Adipocyte (in vitro differentiated cells): ENCODE results near the gene RFC3.

ENCODE experiments used
- DNase-seq: peaks from one replicate; pipeline ENCODE4 v3.0.0-alpha.2; 2015; ENCODE audit warnings: low read depth
- H3K27me3 ChIP-seq: replicated peaks from 2 replicates; pipeline ENCODE4 v1.7.0; 2013; ENCODE audit warnings: mild to moderate bottlenecking, low read length, moderate library complexity; ENCODE audit not compliant: control insufficient read depth, insufficient read depth
- H3K36me3 ChIP-seq: 2 replicates; pipeline ENCODE4 v1.7.0; 2013; ENCODE audit warnings: low read length, mild to moderate bottlenecking, moderate library complexity; ENCODE audit not compliant: control insufficient read depth, insufficient read depth, severe bottlenecking
- H3K4me1 ChIP-seq: 2 replicates; pipeline ENCODE4 v1.7.0; 2013; ENCODE audit warnings: mild to moderate bottlenecking, low read length, moderate library complexity; ENCODE audit not compliant: control insufficient read depth, insufficient read depth
- H3K4me3 ChIP-seq: 2 replicates; pipeline ENCODE4 v1.7.0; 2013; ENCODE audit warnings: mild to moderate bottlenecking, low read length, moderate library complexity
- H3K9ac ChIP-seq: 2 replicates; pipeline ENCODE4 v1.7.0; 2013; ENCODE audit warnings: mild to moderate bottlenecking, low read length, moderate library complexity
- H3K9me3 ChIP-seq: 2 replicates; pipeline ENCODE4 v1.7.0; 2013; ENCODE audit warnings: mild to moderate bottlenecking, low read length, moderate library complexity; ENCODE audit not compliant: control insufficient read depth

Gene RFC3

GRCh38 chr13:33884531-33885220 lies 66.7 kb downstream of the RFC3 start:
- Histone ChIP-seq H3K27me3 (no peaks in the 10 kb centered on the region), H3K9me3 (peaks cover under 1% of the 10 kb centered on the region), H3K4me3 (no peak overlapping the region), H3K4me1 (no peaks in the 10 kb centered on the region), H3K9ac (no peak overlapping the region), H3K36me3 (no peaks in the 10 kb centered on the region)
- DNase-seq, result no peak
